ENCODE data around the gene CPEB4. TPM values are rescaled to one million over a fixed set of nuclear protein-coding genes. Genes with fewer than 3 reads are reported as not detected.

The CPEB4 gene
- total RNA-seq, 1 donor from 2014 or later, result 19.5 TPM

DNA sequence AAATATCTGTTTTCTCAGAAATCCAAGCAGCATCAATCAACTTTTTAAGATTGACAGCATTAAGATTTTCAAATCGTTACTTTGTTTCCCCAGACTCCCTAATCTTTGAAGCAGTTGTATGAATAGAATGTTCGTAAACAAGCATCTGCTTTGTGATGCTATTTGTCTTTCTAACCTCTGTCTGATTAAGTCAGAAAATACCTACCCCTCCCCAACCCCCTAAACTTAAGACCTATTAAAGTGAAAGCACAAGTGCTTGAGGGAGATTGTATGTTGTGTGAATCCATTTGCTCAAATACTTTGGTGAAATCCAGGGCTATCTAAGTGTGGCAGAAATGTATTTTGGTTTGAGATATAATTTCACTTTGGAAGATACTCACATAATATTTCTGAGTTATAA, 53.0 kb downstream of the CPEB4 start:
- Mint-ChIP-seq H3K36me3 (ENCODE audit: low read depth, unreplicated experiment) (peaks cover 3% of the 10 kb centered on the region), H3K9me3 (ENCODE audit: unreplicated experiment) (no peaks in the 10 kb centered on the region), H3K27me3 (ENCODE audit: unreplicated experiment) (no peaks in the 10 kb centered on the region), H3K4me3 (ENCODE audit: unreplicated experiment) (no peak overlapping the region), H3K4me1 (ENCODE audit: unreplicated experiment) (peaks cover 22% of the 10 kb centered on the region), H3K27ac (ENCODE audit: unreplicated experiment) (peak overlapping the region; percentile 92)
- DNase-seq (ENCODE audit: low spot score), result no peak
- TF ChIP-seq, protein P1, sequence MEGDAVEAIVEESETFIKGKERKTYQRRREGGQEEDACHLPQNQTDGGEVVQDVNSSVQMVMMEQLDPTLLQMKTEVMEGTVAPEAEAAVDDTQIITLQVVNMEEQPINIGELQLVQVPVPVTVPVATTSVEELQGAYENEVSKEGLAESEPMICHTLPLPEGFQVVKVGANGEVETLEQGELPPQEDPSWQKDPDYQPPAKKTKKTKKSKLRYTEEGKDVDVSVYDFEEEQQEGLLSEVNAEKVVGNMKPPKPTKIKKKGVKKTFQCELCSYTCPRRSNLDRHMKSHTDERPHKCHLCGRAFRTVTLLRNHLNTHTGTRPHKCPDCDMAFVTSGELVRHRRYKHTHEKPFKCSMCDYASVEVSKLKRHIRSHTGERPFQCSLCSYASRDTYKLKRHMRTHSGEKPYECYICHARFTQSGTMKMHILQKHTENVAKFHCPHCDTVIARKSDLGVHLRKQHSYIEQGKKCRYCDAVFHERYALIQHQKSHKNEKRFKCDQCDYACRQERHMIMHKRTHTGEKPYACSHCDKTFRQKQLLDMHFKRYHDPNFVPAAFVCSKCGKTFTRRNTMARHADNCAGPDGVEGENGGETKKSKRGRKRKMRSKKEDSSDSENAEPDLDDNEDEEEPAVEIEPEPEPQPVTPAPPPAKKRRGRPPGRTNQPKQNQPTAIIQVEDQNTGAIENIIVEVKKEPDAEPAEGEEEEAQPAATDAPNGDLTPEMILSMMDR (IDR thresholded peaks at IDR 0.05; ENCODE audit: unreplicated experiment), result no peak

- Mint-ChIP-seq H3K36me3 (ENCODE audit: low read depth, unreplicated experiment) (peaks cover 7% of the 10 kb centered on the region), H3K4me1 (ENCODE audit: unreplicated experiment) (peaks cover 22% of the 10 kb centered on the region), H3K9me3 (ENCODE audit: unreplicated experiment) (no peaks in the 10 kb centered on the region), H3K4me3 (ENCODE audit: unreplicated experiment) (peak overlapping the region; percentile 70), H3K27me3 (ENCODE audit: unreplicated experiment) (no peaks in the 10 kb centered on the region), H3K27ac (ENCODE audit: unreplicated experiment) (peak overlapping the region; percentile 92)
- TF ChIP-seq, protein P1 (IDR thresholded peaks at IDR 0.05; ENCODE audit: unreplicated experiment), result no peak
- no peak for DNase-seq (ENCODE audit: low spot score)
Measured at GRCh38 chr5:173941758-173942401, 53.7 kb downstream of the CPEB4 start.

DNA sequence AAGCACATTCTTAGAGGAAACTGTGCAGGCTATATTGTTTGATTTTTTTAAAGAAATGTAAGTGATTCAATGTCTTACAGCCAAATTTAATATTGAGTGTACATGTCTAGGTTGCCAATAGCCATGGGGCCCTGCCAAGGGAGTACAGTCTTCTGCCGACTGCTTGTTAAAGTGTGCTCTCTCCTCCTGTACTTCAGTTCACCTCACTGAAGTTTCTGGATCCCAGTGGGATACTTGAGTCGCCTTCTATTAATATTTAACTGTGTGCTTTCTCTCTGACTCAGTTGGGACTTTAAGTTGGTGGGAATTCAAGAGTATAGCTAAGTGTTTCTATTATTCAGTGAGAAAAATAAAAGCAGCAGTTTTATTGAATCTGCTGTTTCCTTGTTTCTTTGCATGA, 56.4 kb downstream of the CPEB4 start:
- Mint-ChIP-seq H3K9me3 (ENCODE audit: unreplicated experiment) (no peaks in the 10 kb centered on the region), H3K4me1 (ENCODE audit: unreplicated experiment) (peaks cover 22% of the 10 kb centered on the region)
- TF ChIP-seq, protein P1 (IDR thresholded peaks at IDR 0.05; ENCODE audit: unreplicated experiment), result no peak

DNA sequence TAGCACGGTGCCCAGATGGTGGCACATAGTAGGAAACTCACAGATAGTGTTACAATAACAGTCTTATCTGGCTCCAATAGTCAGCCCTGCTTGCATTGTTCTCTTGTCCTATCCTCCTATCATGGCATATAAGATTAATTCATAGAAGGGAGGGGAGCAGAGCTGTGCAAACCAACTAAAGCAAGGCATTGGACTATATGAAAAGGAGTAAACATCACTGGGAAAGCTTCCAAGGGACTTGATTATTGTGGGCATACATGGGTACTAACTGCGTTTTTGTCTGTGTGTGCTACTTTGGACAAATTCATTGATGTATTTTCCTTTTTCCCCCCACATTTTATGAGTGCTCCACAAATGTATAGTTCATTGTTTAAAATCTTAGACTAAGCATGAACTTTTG, 57.0 kb downstream of the CPEB4 start:
- Mint-ChIP-seq H3K27ac (ENCODE audit: unreplicated experiment) (no peak overlapping the region), H3K36me3 (ENCODE audit: low read depth, unreplicated experiment) (peaks cover 20% of the 10 kb centered on the region), H3K9me3 (ENCODE audit: unreplicated experiment) (no peaks in the 10 kb centered on the region), H3K27me3 (ENCODE audit: unreplicated experiment) (no peaks in the 10 kb centered on the region), H3K4me1 (ENCODE audit: unreplicated experiment) (peaks cover 22% of the 10 kb centered on the region), H3K4me3 (ENCODE audit: unreplicated experiment) (no peak overlapping the region)
- DNase-seq (ENCODE audit: low spot score), result no peak
- TF ChIP-seq, protein P1 (IDR thresholded peaks at IDR 0.05; ENCODE audit: unreplicated experiment), result no peak

More for the DNA sequence above, 56.4 kb downstream of the CPEB4 start:
- Mint-ChIP-seq H3K4me3 (ENCODE audit: unreplicated experiment) (no peak overlapping the region), H3K27ac (ENCODE audit: unreplicated experiment) (no peak overlapping the region), H3K27me3 (ENCODE audit: unreplicated experiment) (no peaks in the 10 kb centered on the region), H3K36me3 (ENCODE audit: low read depth, unreplicated experiment) (peaks cover 20% of the 10 kb centered on the region)
- DNase-seq (ENCODE audit: low spot score), result no peak

DNA sequence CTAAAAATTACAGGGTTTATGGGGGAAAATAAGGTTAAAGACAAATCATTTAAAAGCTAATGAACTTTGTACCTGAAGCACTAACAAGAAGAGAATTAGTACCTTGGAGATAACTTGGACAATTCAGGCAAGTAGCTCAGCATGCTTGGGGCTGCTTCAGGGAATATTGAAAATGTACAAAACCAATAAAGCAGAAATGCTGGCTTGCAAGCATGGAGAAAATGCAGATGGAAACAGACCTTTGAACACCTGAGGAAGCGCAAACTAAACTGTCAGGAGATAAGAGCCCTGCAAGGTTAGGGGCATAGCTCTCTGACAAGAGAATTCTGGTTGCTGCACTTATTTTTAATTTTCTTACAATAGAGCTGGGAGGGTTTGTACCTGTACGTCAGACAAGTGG, 58.2 kb downstream of the CPEB4 start:
- no peak overlapping the region for H3K4me3 Mint-ChIP-seq (ENCODE audit: unreplicated experiment)
- no peaks in the 10 kb centered on the region for H3K9me3 Mint-ChIP-seq (ENCODE audit: unreplicated experiment)
- H3K27me3 Mint-ChIP-seq (ENCODE audit: unreplicated experiment), result no peaks in the 10 kb centered on the region
- H3K27ac Mint-ChIP-seq (ENCODE audit: unreplicated experiment), result no peak overlapping the region
- no peak for DNase-seq (ENCODE audit: low spot score)
- H3K36me3 Mint-ChIP-seq (ENCODE audit: low read depth, unreplicated experiment), result peaks cover 20% of the 10 kb centered on the region
- peaks cover 19% of the 10 kb centered on the region for H3K4me1 Mint-ChIP-seq (ENCODE audit: unreplicated experiment)
- TF ChIP-seq, protein P1 (IDR thresholded peaks at IDR 0.05; ENCODE audit: unreplicated experiment), result no peak

All from endothelial cell (in vitro differentiated cells).